Esophagus squamous epithelium (tissue), 4 donors: ENCODE measurements around the gene ACER3.

ENCODE experiments used
- CTCF ChIP-seq, 6 experiments: fragments of 450-650 bp in 4 of 6; fragments of 200-600 bp in 2 of 6; sonication (generic) in 2 of 6; IDR thresholded peaks; one replicate each; pipeline ENCODE4 v1.5.1; 2016 to 2019; ENCODE audit warnings: antibody characterized with exemption in 6 of 6, mild to moderate bottlenecking in 4 of 6, moderate library complexity in 4 of 6
- POLR2A ChIP-seq, 4 donors: fragments of 450-650 bp; IDR thresholded peaks; one replicate each; pipeline ENCODE4 v1.6.1; 2017; ENCODE audit warnings: antibody characterized with exemption in 4 of 4, mild to moderate bottlenecking in 4 of 4, moderate library complexity in 3 of 4

- no peak for TF ChIP-seq POLR2A (IDR thresholded peaks at IDR 0.05)
- no peak for TF ChIP-seq CTCF (IDR thresholded peaks at IDR 0.05)
These were observed 28.3 kb downstream of the ACER3 start for GRCh38 chr11:76888989-76889388.
